HEK293 (cell line): ENCODE measurements around the gene IFNLR1.

ENCODE experiments used
- CTCF ChIA-PET: fragments of 350-600 bp; formaldehyde crosslinking; extraction: SDS; loops from one replicate; lab custom pipeline; 2021; ENCODE audit warnings: antibody characterized with exemption; lab: Yijun Ruan, JAX
- POLR2A ChIA-PET: fragments of 300-600 bp; formaldehyde crosslinking; extraction: SDS; loops from one replicate; lab custom pipeline; 2020; ENCODE audit warnings: antibody characterized with exemption, inconsistent platforms; lab: Yijun Ruan, JAX
- H3K27ac ChIP-seq: fragments of 200-500 bp; sonication (Bioruptor generic); 2 replicates; pipeline ENCODE4 v1.5.1; 2014; ENCODE audit warnings: low read depth, low read length, control low read depth, inconsistent platforms; ENCODE audit errors: extremely low read depth
- H3K36me3 ChIP-seq, 2 experiments: fragments of 200-500 bp in 1 of 2; sonication (Bioruptor generic) in 1 of 2; 1 replicate in 1 of 2; 2 replicates in 1 of 2; pipeline ENCODE4 v1.5.1; 2014 to 2017; ENCODE audit warnings: inconsistent platforms in 2 of 2, low read length in 2 of 2; ENCODE audit not compliant: control insufficient read depth in 2 of 2, insufficient read depth in 1 of 2
- H3K4me1 ChIP-seq: fragments of 200-500 bp; sonication (Bioruptor generic); 2 replicates; pipeline ENCODE4 v1.5.1; 2014; ENCODE audit warnings: mild to moderate bottlenecking, low read length, inconsistent platforms; ENCODE audit not compliant: control insufficient read depth, insufficient read depth
- H3K4me3 ChIP-seq: 2 replicates; pipeline ENCODE4 v1.5.1; 2011; ENCODE audit warnings: low read depth, mild to moderate bottlenecking, control low read depth, low read length, moderate library complexity
- H3K9me3 ChIP-seq: fragments of 200-500 bp; sonication (Bioruptor generic); 2 replicates; pipeline ENCODE4 v1.5.1; 2014; ENCODE audit warnings: low read depth, low read length, inconsistent platforms; ENCODE audit not compliant: control insufficient read depth, insufficient read depth
- IKZF3 ChIP-seq: fragments of 450-650 bp; IDR thresholded peaks from 2 replicates; pipeline ENCODE4 v1.5.0; 2018; ENCODE audit warnings: missing biosample characterization, mild to moderate bottlenecking, missing genetic modification characterization, moderate library complexity
- KLF7 ChIP-seq: fragments of 450-650 bp; formaldehyde crosslinking; IDR thresholded peaks from 2 replicates; pipeline ENCODE4 v1.5.1; 2016; ENCODE audit warnings: missing biosample characterization, missing genetic modification characterization, borderline replicate concordance
- KLF8 ChIP-seq: fragments of 450-650 bp; formaldehyde crosslinking; IDR thresholded peaks from 2 replicates; pipeline ENCODE4 v1.5.1; 2016; ENCODE audit warnings: missing biosample characterization, missing genetic modification characterization
- KLF9 ChIP-seq: fragments of 450-650 bp; formaldehyde crosslinking; IDR thresholded peaks from 2 replicates; pipeline ENCODE4 v1.5.1; 2016; ENCODE audit warnings: missing biosample characterization, missing genetic modification characterization, low read depth
- PATZ1 ChIP-seq: fragments of 450-650 bp; formaldehyde crosslinking; IDR thresholded peaks from 2 replicates; pipeline ENCODE4 v1.5.1; 2016; ENCODE audit warnings: missing biosample characterization, missing genetic modification characterization
- PRDM2 ChIP-seq: fragments of 450-650 bp; formaldehyde crosslinking; IDR thresholded peaks from 2 replicates; pipeline ENCODE4 v1.5.1; 2016; ENCODE audit warnings: missing biosample characterization, missing genetic modification characterization, borderline replicate concordance
- PRDM6 ChIP-seq: fragments of 450-650 bp; formaldehyde crosslinking; IDR thresholded peaks from 2 replicates; pipeline ENCODE4 v1.5.1; 2017; ENCODE audit warnings: missing biosample characterization, missing genetic modification characterization
- REPIN1 ChIP-seq: fragments of 450-650 bp; formaldehyde crosslinking; IDR thresholded peaks from 2 replicates; pipeline ENCODE4 v1.5.1; 2017; ENCODE audit warnings: missing biosample characterization, missing genetic modification characterization, low read depth
- SALL2 ChIP-seq: fragments of 450-650 bp; formaldehyde crosslinking; IDR thresholded peaks from 2 replicates; pipeline ENCODE4 v1.5.0; 2017; ENCODE audit warnings: missing biosample characterization, mild to moderate bottlenecking, missing genetic modification characterization, borderline replicate concordance
- YY1 ChIP-seq: fragments of 450-650 bp; formaldehyde crosslinking; IDR thresholded peaks from 2 replicates; pipeline ENCODE4 v1.5.1; 2018; ENCODE audit warnings: missing biosample characterization, missing genetic modification characterization
- ZNF133 ChIP-seq: fragments of 450-650 bp; formaldehyde crosslinking; IDR thresholded peaks from 2 replicates; pipeline ENCODE4 v1.5.1; 2016; ENCODE audit warnings: missing biosample characterization, missing genetic modification characterization
- ZNF223 ChIP-seq: fragments of 450-650 bp; formaldehyde crosslinking; IDR thresholded peaks from 2 replicates; pipeline ENCODE4 v1.5.1; 2016; ENCODE audit warnings: missing biosample characterization, missing genetic modification characterization
- ZNF335 ChIP-seq: fragments of 450-650 bp; formaldehyde crosslinking; conservative IDR thresholded peaks from 2 replicates; pipeline ENCODE4 v1.5.1; 2016; ENCODE audit warnings: missing biosample characterization, missing genetic modification characterization
- ZNF449 ChIP-seq: fragments of 450-650 bp; formaldehyde crosslinking; IDR thresholded peaks from 2 replicates; pipeline ENCODE4 v1.5.1; 2017; ENCODE audit warnings: missing biosample characterization, mild to moderate bottlenecking, missing genetic modification characterization, moderate library complexity
- ZNF549 ChIP-seq: fragments of 450-650 bp; IDR thresholded peaks from 2 replicates; pipeline ENCODE4 v1.5.1; 2018; ENCODE audit warnings: missing biosample characterization, missing genetic modification characterization, mild to moderate bottlenecking, inconsistent platforms, moderate library complexity
- ZNF560 ChIP-seq: fragments of 450-650 bp; formaldehyde crosslinking; IDR thresholded peaks from 2 replicates; pipeline ENCODE4 v1.5.1; 2017; ENCODE audit warnings: missing biosample characterization, missing genetic modification characterization, borderline replicate concordance
- ZNF561 ChIP-seq: fragments of 450-650 bp; IDR thresholded peaks from 2 replicates; pipeline ENCODE4 v1.5.1; 2018; ENCODE audit warnings: missing biosample characterization, missing genetic modification characterization, borderline replicate concordance
- ZNF580 ChIP-seq: fragments of 450-650 bp; formaldehyde crosslinking; IDR thresholded peaks from 2 replicates; pipeline ENCODE4 v1.5.1; 2016; ENCODE audit warnings: missing biosample characterization, missing genetic modification characterization
- ZNF639 ChIP-seq: fragments of 450-650 bp; formaldehyde crosslinking; IDR thresholded peaks from 2 replicates; pipeline ENCODE4 v1.5.1; 2016; ENCODE audit warnings: missing biosample characterization, missing genetic modification characterization
- ZNF654 ChIP-seq: fragments of 450-650 bp; formaldehyde crosslinking; IDR thresholded peaks from 2 replicates; pipeline ENCODE4 v1.5.1; 2016; ENCODE audit warnings: low read depth, missing biosample characterization, missing genetic modification characterization
- ZNF658 ChIP-seq: fragments of 450-650 bp; formaldehyde crosslinking; IDR thresholded peaks from 2 replicates; pipeline ENCODE4; 2016; ENCODE audit warnings: missing biosample characterization, missing genetic modification characterization
- ZNF776 ChIP-seq: fragments of 450-650 bp; formaldehyde crosslinking; IDR thresholded peaks from 2 replicates; pipeline ENCODE4 v1.5.0; 2017; ENCODE audit warnings: missing biosample characterization, missing genetic modification characterization, borderline replicate concordance

The IFNLR1 gene

GRCh38 chr1:24150234-24151174 is 36.6 kb downstream of the IFNLR1 start:
- ChIA-PET CTCF (interaction anchor here (0.5 to 5.5 kb wide), 43 partner anchors 8 to 544 kb away, joined by 3 to 80 read pairs (median 4); partner anchors contain the start of gene IFNLR1), POLR2A (interaction anchor here (0.6 to 1.1 kb wide), 7 partner anchors 14 to 891 kb away, joined by 3 to 4 read pairs (median 3); partner anchors contain the start of gene PNRC2)
- H3K36me3 ChIP-seq: peaks cover 0 to 7% of the 10 kb centered on the region in 2 experiments; a peak in 1 of 3 replicates
- H3K4me1 ChIP-seq: no peaks in the 10 kb centered on the region
- no peak overlapping the region for H3K4me3 ChIP-seq
- no peaks in the 10 kb centered on the region for H3K9me3 ChIP-seq
- H3K27ac ChIP-seq: no peak overlapping the region
- TF ChIP-seq ZNF449 (tag by site-specific recombination) (peak; percentile 26; the same call in 1 of the 2 replicates), ZNF335 (tag by site-specific recombination) (peak; percentile 37; the same call in 1 of the 2 replicates), SALL2 (tag by site-specific recombination) (no peak), KLF8 (tag by site-specific recombination) (peak; percentile 75), ZNF560 (tag by site-specific recombination) (no peak), PATZ1 (peak; percentile 31; the same call in 1 of the 2 replicates), ZNF580 (tag by site-specific recombination) (no peak), PRDM6 (no peak), ZNF549 (no peak), PRDM2 (tag by site-specific recombination) (no peak), ZNF223 (tag by site-specific recombination) (no peak), ZNF654 (tag by site-specific recombination) (peak; percentile 72), ZNF776 (tag by site-specific recombination) (no peak), REPIN1 (no peak), ZNF639 (tag by site-specific recombination) (no peak), KLF9 (tag by site-specific recombination) (0 out of 2 replicates have a peak, but pooled peaks have one; percentile 44), ZNF133 (tag by site-specific recombination) (no peak), KLF7 (tag by site-specific recombination) (peak; percentile 25; the same call in 1 of the 2 replicates), ZNF561 (0 out of 2 replicates have a peak, but pooled peaks have one; percentile 37), IKZF3 (tag by site-specific recombination) (peak; percentile 18; the same call in 1 of the 2 replicates), YY1 (tag by site-specific recombination) (no peak), ZNF658 (no peak)
